Testis (tissue), 3 donors: ENCODE results near the gene SIL1. TPM values are rescaled to one million over a fixed set of nuclear protein-coding genes. Genes with fewer than 3 reads are reported as not detected.

Source experiments
- DNase-seq: peaks from one replicate; pipeline ENCODE4 v3.0.0-alpha.2; 2019
- H3K27ac ChIP-seq, 2 donors: fragments of 200-600 bp; sonication (generic); one replicate each; pipeline ENCODE4 v1.5.1; 2019
- H3K27me3 ChIP-seq: fragments of 200-600 bp; sonication (generic); one replicate; pipeline ENCODE4 v1.5.1; 2019
- H3K36me3 ChIP-seq: fragments of 200-600 bp; sonication (generic); one replicate; pipeline ENCODE4 v1.5.1; 2017; ENCODE audit warnings: low read depth; ENCODE audit errors: missing control alignments
- H3K4me1 ChIP-seq: fragments of 200-600 bp; sonication (generic); one replicate; pipeline ENCODE4 v1.5.1; 2019
- H3K4me3 ChIP-seq, 2 donors: fragments of 200-600 bp; sonication (generic); one replicate each; pipeline ENCODE4 v1.5.1; 2017 to 2019
- H3K9me3 ChIP-seq: fragments of 200-600 bp; sonication (generic); one replicate; pipeline ENCODE4 v1.5.1; 2017
- CTCF ChIP-seq, 3 experiments: fragments of 450-650 bp in 2 of 3; fragments of 200-600 bp in 1 of 3; sonication (generic) in 1 of 3; IDR thresholded peaks; one replicate each; pipeline ENCODE4 v1.5.1; 2016 to 2019; ENCODE audit warnings: antibody characterized with exemption in 3 of 3, mild to moderate bottlenecking in 2 of 3, moderate library complexity in 1 of 3
- POLR2A ChIP-seq: fragments of 450-650 bp; IDR thresholded peaks from one replicate; pipeline ENCODE4 v1.6.1; 2017; ENCODE audit warnings: antibody characterized with exemption, mild to moderate bottlenecking, moderate library complexity
- WGBS, 2 donors: methylation state at CpG; one replicate each; pipeline ENCODE4 v1.1.5; 2018; 5-methylcytosine and 5-hydroxymethylcytosine counted together
- intact Hi-C: fragments of 100-400 bp; cut with DNase I; formaldehyde crosslinking; loops from one replicate; pipeline ENCODE4 v1.15.1; 2023; ENCODE audit warnings: low total_unique reads
- polyA plus RNA-seq: library from polyadenylated mRNA; stranded (reverse); fragments of 350-450 nt; fragmentation: Illumina TruSeq; extraction: RNeasy Lipid Tissue Mini Kit (QIAGEN cat#74804); gene quantifications from one replicate; pipeline ENCODE4 v1.2.3, GENCODE V29; 2014; ENCODE audit warnings: low read depth, low replicate concordance; ENCODE audit not compliant: insufficient read depth
- small RNA-seq, 2 donors: library from RNA; depleted of rRNA; stranded (forward); fragments of <200 nt; gene quantifications; one replicate each; pipeline ENCODE3, GENCODE V24; 2016
- total RNA-seq, 2 donors: library from RNA; depleted of rRNA; stranded (reverse); fragments of >200 nt; gene quantifications; one replicate each; pipeline ENCODE4 v1.2.3, GENCODE V29; 2016

SIL1 gene
- total and polyA plus RNA-seq, 3 donors from 2014 or later = 86.5 to 116 (median 98.2) TPM

- intact Hi-C loops = no loop called here
Observed at GRCh38 chr5:138898742-138899141, 299.4 kb downstream of the SIL1 start.

GRCh38 chr5:138898299-138898698 is 299.9 kb downstream of the SIL1 start:
- intact Hi-C loops = no loop called here
- H3K27me3 ChIP-seq = no peaks in the 10 kb centered on the region
- H3K4me3 ChIP-seq = no peak overlapping the region
- peaks cover 11% of the 10 kb centered on the region for H3K4me1 ChIP-seq
- no peaks in the 10 kb centered on the region for H3K36me3 ChIP-seq
- no peak overlapping the region for H3K27ac ChIP-seq
- no peaks in the 10 kb centered on the region for H3K9me3 ChIP-seq
- no peak for TF ChIP-seq POLR2A
- no peak for TF ChIP-seq CTCF (IDR thresholded peaks at IDR 0.05)
- no peak for DNase-seq
- WGBS, 2 donors = 98 to 100% methylated on average over 1 of the region's 1 CpG

More at GRCh38 chr5:138898742-138899141, 299.4 kb downstream of the SIL1 start:
- no peak overlapping the region for H3K27ac ChIP-seq
- no peaks in the 10 kb centered on the region for H3K36me3 ChIP-seq
- H3K27me3 ChIP-seq = no peaks in the 10 kb centered on the region
- H3K4me1 ChIP-seq = peaks cover 11% of the 10 kb centered on the region
- H3K9me3 ChIP-seq = no peaks in the 10 kb centered on the region
- 93 to 96% methylated on average over 2 of the region's 2 CpGs for WGBS, 2 donors
- no peak for TF ChIP-seq POLR2A
- no peak for TF ChIP-seq CTCF (IDR thresholded peaks at IDR 0.05)
- H3K4me3 ChIP-seq = no peak overlapping the region
- DNase-seq = no peak

Small RNAs within 50 kb of the gene (small RNA-seq; reads per million reads assigned to genes)
- gene RNU6-572P = 0 reads per million in 2 donors

Other genes starting within 250 kb of the SIL1 start
- gene MATR3, start 95.4 kb upstream of the SIL1 start, total RNA-seq = 100 to 1,000 TPM; 243 to 248 TPM
- gene MATR3, start 95.4 kb upstream of the SIL1 start, polyA plus RNA-seq = 174 TPM
- gene PAIP2, start 143.5 kb upstream of the SIL1 start, total RNA-seq = 100 to 1,000 TPM; 142 to 150 TPM
- 297 TPM for gene PAIP2, start 143.5 kb upstream of the SIL1 start, polyA plus RNA-seq
- gene SLC23A1, start 184.9 kb upstream of the SIL1 start, total RNA-seq = not detected
- 0.34 TPM for gene SLC23A1, start 184.9 kb upstream of the SIL1 start, polyA plus RNA-seq
- under 1 TPM; 0.31 to 0.94 TPM for gene MZB1, start 191.5 kb upstream of the SIL1 start, total RNA-seq
- gene MZB1, start 191.5 kb upstream of the SIL1 start, polyA plus RNA-seq = 6.0 TPM
- 1 to 10 TPM; 2.7 to 3.6 TPM for gene PROB1, start 196.7 kb upstream of the SIL1 start, total RNA-seq
- 1.5 TPM for gene PROB1, start 196.7 kb upstream of the SIL1 start, polyA plus RNA-seq
- gene SPATA24, start 205.7 kb upstream of the SIL1 start, total RNA-seq = 10 to 100 TPM; 45.2 to 94.6 TPM
- 185 TPM for gene SPATA24, start 205.7 kb upstream of the SIL1 start, polyA plus RNA-seq
- gene DNAJC18, start 241.2 kb upstream of the SIL1 start, total RNA-seq = 10 to 100 TPM; 45.0 to 98.3 TPM
- gene DNAJC18, start 241.2 kb upstream of the SIL1 start, polyA plus RNA-seq = 283 TPM